Stimulated activated CD8-positive, alpha-beta memory T cell treated with anti-CD3 and anti-CD28 coated beads, Interleukin-4, amount 100 ng/mL, for 1 hour (primary cell): Measurements from ENCODE around the gene FAM111B.
"Not testable (repeated sequence)": the region's sequence is repeated elsewhere in the genome, so short reads cannot be mapped to it uniquely, and the experiment has no call there.

Experiments used
- DNase-seq, 2 donors: peaks; one replicate each; pipeline ENCODE4 v3.0.0-alpha.2; 2020; ENCODE audit warnings: low read depth in 2 of 2, low spot score in 1 of 2

FAM111B gene

DNA sequence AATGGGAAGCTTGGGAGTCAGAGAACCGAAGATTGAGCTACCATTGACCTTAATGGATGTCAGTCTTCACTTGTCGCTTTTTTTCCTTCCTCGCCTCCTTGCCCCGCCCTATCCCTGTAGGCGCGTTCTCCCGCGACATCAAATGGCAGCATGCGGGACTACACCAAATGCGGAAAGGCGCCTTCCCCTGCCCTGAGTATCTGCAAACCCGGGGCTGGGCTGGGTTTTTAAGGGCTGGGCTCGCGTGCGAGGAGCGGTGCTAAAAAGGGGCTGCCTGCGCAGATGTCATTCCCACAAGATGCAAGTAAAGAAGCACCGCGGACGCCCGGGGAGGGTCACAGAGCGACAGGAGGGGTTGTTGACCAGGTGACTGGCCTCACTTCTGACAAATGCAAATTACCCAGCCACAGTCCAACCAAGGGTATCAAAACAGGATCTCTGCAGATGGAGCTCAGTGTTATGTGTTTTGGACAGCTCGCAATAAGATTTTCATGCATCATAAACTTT, 4.7 kb upstream of the FAM111B start:
- DNase-seq = no peak

DNA sequence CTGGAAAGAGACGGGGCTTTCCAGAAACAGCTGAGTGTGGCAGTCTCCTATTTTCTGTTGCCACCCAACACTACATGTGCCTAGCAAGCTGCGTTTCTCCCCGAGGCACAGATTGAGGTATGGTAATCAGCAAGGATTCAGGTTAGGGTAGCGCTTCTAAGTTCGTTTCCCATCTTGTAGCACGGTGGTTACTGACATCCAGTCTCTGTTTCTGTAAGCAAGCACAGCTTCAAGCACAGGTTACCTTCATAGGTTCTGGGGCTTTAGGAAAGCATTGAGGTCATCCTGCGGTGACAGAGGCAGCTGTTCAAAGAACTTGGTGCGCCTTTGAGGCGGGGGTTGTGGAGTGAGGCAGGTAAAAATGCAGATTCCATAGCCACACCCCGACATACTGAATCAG, 684 bp downstream of the FAM111B start:
- not testable (repeated sequence) for DNase-seq

DNA sequence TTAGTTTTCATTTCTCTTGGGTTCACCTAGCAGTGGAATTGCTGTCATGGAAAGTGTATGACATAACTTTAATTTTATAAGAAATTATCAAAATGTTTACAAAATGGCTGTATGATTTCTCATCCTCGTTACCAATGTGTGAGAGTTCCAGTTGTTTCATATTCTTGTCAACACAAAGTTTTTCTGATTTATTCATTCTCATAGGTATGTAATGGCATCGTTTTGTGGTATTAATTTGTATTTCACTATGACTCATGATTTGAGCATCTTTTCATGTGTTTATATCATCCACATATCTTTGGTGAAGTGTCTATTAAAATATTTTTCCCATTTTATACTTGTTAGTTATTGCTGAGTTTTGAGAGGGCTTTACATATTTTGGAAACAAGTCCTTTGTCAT, 5.5 kb downstream of the FAM111B start:
- no peak for DNase-seq

DNA sequence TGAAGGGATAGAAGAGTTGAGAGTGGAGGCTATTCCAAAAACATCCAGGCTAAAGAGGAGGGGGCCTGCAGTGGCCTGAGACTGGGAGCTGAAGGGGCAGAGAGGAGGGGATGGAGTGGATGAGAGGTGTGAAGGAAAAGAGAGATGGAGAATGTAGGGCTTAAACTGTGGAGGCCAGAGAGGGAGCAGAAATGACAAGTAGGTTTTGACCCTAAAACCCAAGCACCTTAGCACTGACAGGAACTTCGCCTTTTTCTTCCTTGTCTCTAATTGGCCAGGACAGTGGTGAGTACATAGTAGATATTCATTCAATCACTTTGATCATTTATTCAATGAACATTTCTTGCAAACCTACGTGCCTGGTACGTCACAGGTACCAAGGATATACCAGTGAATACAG, 7.3 kb downstream of the FAM111B start:
- DNase-seq = no peak

DNA sequence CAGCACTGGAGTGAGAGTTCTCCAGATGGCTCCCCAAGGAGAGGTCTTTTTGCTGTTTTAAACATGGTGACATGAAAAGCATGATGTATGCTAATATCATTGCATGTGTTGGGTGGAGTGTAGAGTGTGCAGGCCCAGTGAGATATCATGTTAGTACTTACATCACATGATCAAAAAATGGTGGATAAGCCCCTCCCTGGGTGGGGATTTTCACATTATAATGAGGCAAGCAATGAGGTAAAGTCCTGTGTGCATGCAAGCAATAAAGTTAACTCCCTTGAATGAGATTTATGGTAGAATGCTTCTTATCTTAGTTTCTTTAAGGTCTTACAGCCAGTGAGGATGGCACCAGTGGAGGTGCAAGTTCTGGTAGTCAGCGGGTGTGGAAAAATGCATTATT, 8.5 kb downstream of the FAM111B start:
- DNase-seq = no peak

DNA sequence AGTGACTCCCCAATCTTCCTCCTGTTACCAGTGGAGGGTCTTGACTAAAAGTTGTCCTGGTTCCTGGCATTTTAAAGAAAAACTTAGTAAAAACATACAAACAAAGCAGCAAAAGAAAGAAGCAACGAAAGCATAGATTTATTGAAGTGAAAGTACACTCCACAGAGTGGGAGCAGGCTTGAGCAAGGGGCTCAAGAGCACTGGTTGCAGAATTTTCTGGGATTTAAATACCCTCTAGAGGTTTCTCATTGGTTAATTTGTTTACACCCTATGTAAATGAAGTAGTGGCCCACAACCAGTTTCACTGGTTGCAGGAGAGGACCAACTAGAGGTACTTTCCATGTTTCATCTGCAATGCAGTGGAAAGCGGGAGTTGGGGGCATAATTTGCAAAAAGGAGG, 10.7 kb downstream of the FAM111B start:
- no peak for DNase-seq

DNA sequence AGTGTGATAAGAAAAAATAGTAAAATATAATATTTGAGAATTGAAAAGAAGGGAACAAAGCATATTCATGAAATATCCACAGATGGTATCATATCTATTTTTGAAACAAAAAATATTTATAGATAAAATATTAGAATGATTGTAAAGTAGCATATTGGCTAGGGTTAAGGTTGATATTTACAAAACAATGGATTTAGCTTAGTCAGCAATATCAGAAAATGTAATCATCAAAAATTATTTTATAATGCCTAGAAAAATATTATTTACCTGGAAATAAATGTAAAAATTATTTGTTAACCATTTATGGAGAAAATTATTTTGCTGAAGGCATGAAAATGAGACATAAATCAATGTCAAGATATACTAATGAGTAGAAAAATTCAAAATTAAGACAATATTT, 12.8 kb downstream of the FAM111B start:
- DNase-seq = no peak

DNA sequence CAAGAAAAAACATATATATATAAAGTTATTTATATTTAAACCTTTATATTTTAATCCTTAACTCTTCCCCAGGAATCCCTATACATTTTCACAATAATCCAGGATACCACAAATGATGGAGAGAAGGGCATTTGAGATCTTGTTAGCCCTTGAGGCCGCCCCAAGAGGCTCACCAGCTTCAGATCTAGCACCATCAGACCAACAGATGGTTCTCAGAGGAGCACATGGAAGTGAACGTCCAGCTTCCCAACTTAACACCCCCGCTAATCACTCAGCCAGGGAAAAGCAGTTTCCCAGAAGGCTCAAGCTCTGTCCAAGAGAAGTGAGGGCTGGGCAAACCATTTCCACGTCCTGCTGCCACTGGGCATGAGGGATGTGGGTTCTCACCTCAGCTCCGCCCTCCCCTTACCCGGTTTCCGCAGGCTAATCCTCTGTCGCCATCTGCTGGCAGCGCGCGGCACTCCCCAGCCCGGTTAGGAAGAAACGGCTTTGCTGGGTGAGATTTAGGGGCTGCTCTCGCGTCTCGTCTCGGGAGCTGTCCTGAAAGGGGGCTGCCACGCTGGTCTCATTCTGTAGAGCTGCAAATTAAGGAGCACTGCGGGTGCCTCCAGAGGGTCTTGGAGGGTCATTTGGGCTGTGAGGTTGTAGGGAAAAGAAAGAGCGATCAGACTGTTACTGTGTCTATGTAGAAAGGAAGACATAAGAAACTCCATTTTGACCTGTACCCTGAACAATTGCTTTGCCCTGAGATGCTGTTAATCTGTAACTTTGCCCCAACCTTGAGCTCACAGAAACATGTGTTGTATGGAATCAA, 28.8 kb downstream of the FAM111B start:
- peak; percentile 60 to 79 for DNase-seq

DNA sequence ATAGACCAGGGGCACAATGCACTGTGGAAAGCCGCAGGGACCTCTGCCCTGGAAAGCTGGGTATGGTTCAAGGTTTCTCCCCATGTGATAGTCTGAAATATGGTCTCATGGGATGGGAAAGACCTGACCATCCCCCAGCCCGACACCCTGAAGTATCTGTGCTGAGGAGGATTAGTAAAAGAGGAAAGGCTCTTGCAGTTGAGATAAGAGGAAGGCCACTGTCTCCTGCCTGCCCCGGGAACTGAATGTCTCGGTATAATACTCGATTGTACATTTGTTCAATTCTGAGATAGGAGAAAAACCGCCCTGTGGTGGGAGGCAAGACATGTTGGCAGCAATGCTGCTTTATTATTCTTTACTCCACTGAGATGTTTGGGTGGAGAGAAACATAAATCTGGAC, 29.5 kb downstream of the FAM111B start:
- DNase-seq = not testable (repeated sequence)

DNA sequence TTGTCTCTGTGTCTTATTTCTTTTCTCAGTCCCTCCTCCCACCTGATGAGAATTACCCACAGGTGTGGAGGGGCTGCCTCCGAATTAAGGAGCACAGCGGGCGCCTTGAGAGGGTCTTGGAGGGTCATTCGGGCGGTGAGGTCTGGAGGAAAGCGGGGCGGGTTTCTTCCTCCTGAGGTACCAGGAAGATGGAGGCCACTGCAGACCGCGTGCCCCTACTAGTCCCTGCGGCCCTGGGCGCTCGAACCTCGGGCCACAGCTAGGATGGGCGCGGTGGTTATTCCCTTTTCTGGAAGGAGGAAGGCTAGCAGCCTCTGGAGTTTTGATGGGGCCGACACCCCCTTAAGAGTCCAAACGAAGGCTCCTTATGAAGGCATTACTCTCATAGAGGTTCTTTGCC, 30.2 kb downstream of the FAM111B start:
- no peak for DNase-seq

DNA sequence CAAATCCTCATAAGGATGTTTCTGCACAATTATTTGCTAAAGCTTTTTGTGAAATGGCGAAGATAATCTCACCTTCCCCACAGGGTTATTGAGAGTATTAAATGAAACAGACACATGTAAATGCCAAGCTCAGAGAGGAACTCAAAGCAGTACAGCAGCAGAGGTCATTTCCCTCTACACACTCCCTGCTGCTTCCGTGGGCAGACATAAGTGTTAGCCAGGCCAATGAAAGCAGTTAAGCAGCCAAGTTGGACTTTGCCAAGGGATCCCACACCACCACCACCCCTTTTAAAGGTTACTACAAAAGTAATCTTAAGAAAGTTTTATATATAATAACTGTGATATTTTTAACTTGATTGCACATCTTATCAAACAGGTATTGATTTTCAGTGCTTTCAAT, 31.6 kb downstream of the FAM111B start:
- DNase-seq = no peak

DNA sequence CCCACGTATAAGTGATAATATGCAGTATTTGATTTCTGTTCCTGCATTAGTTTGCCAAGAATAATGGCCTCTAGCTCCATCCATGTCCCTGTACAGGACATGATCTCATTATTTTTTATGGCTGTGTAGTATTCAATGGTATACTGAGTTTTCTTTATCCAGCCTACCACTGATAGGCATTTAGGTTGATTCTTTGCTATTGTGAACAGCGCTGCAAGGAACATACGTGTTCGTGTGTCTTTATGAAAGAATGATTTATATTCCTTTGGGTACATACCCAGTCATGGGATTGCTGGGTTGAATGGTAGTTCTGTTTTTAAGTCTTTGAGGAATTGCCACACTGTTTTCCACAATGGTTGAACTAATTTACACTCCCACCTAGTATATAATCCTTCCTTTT, 34.2 kb downstream of the FAM111B start:
- DNase-seq = no peak

DNA sequence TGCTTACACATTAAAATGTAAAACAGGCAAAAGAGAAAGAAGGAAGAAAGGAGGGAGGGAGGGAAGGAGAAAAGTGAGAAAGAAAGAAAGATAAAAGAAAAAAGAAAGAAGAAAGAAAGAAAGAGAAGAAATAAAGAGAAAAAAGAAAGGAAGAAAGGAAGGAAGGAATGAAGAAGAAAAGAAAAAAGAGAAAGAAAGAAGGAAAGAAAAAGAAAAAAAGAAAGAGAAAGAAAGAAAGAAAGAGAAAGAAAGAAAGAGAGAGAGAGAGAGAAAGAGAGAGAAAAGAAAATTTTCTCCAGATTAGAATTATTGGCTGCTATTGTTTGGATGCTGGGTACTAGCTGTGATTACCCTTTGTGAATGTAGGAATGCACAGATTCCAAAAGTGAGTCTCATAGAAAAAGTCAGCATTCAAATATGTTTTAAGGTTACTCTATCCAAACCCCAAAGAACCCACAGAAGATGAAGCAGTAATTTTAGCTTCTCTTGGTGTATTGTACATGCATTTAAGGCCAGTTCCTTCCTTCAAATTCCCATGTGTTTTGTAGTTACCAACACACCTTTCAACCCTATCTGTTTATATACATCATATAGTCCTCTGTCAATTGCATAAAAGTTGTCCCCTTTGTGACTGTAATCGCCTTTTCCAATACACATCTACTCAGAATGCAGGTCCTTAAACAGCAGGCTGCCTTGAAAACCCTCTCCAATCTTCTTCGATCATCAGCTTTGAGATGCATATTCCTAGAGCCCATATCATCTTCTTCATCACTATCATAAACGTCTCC, 34.8 kb downstream of the FAM111B start:
- no peak for DNase-seq

DNA sequence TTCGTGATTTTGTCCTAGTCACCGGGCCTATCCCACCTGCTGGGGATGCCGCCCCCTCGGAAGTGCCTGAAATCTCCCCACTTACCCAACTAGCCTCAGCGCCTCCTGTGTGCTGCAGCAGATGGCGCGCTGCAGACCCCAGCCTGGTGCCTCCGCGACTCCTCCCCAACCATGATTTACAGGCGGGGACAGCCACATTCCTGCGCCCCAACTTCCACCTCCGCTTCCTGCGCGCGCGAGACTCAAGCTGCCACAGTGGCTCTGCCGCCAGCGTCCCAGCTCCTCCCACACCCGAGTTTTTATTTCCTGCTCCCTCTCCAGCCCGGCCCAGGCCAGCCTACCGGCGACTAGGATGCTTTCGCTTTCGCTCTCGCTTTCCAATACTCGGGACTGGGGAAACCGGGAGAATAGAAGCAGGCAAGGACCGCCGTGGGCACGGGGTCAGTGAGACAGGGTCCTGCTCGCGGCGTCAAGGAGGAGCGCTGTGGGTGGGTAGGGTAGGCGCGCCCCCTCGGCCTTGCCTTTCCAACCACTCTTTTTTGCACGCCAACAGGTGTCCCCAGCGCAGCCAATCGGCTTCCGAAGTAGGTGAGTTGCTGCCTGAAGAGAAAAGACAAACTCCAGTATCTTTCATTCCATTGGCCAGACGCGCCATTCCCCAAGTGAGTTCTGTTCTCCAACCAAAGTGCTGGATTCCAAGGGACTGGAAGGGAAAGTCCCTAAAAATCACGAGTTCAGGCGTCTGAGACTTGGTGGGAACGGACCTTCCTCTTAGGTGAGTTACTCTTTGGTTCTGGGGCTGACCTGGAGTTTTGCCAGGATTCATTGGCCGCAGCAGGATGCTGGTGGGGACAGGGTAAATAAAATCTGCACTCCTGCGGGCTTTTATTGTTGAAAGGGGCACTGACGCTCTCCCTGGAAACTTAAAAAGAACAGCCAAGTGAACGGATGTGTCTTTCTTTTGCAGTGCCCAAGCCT, 35.8 kb downstream of the FAM111B start, which contains the start of gene FAM111A:
Gene FAM111A, plus strand, starts transcription at position 327 of the 978 bp plus-strand sequence. CDS start 6,017 bp downstream, outside the sequence.
- peak; percentile 49 to 69 for DNase-seq

DNA sequence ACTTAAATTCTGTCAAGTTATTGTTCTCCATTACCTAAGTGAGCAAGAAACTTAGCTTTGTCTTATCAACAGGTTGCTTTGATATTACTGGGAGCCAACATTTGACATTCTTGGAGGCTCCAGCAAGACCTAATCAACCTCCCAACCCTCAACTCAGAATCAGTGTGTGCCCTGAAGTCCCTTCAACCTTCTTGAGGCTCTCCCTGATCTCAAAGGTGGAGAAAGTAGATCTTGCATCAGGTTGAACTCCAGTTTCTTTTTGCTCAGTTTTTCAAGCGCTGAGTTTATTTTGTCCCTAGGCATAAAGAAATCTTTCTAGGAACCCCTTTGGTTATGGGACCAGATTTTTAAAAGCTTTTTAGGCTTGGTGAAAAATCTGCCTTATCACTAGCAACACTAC, 37.1 kb downstream of the FAM111B start:
- DNase-seq = no peak

DNA sequence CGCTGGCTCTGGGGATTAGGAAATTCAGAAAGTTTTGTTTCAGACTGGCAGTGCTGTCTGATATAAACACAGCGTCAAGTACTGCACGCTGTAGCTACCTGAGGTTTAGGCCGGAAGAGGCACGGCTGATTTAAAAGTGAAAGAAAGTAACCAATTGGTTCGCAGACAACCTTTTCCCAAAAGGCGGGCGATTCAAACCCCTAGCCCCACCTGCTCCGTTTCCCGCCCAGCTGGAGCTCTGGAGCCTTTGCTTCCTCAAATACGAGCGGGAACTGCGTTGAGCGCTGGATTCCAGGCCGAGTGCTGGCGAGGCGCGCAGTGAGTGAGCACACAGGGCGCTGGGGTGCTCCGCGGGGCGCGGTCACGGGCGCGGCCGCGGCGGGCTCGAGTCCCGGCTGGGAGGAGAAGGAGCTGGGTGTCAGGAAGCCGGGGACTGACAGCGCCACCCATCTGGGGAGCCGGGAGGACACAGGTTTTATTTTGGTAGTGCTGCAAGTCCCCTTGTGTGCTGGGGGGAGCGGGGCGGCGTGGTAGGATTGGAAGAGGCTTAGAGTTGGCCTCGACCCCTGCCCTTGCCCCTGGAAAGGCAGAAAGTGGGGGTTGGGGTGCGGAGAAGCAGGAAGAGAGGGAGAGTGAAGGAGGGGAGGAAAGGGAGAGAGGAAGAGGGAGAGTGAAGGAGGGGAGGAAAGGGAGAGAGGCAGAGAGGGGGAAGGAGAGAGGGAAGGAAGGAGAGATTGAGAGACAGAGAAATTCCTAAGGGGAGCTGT, 37.7 kb downstream of the FAM111B start:
- peak; percentile 20 to 28 for DNase-seq

DNA sequence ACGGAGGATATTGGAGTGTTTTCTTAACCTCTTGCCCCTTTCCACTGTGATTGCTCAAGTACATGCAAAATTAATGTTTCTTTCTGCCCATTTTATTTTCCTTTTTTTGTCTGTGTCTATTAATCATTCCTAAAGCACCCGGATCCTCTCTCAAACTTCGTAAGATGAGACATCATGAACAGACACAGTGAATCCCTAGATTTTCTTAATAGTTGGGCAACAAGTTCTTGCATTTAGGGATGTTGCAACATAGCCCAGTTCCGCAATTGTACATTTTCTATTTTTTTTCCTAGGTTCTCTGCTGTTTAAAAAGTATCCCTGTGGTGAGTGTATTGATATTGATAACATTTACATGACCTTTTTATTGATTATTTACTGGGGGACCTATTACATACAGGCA, 38.5 kb downstream of the FAM111B start:
- no peak for DNase-seq

DNA sequence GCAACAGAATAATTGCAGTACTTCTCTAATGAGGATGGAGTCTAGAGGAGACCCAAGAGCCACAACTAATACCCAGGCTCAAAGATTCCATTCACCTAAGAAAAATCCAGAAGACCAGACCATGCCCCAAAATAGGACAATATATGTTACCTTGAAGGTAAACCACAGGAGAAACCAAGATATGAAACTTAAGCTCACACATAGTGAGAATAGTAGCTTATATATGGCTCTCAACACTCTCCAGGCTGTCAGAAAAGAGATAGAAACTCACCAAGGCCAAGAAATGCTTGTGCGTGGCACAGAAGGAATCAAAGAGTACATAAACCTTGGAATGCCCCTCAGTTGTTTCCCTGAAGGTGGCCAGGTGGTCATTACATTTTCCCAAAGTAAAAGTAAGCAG, 44.7 kb downstream of the FAM111B start:
- no peak for DNase-seq

DNA sequence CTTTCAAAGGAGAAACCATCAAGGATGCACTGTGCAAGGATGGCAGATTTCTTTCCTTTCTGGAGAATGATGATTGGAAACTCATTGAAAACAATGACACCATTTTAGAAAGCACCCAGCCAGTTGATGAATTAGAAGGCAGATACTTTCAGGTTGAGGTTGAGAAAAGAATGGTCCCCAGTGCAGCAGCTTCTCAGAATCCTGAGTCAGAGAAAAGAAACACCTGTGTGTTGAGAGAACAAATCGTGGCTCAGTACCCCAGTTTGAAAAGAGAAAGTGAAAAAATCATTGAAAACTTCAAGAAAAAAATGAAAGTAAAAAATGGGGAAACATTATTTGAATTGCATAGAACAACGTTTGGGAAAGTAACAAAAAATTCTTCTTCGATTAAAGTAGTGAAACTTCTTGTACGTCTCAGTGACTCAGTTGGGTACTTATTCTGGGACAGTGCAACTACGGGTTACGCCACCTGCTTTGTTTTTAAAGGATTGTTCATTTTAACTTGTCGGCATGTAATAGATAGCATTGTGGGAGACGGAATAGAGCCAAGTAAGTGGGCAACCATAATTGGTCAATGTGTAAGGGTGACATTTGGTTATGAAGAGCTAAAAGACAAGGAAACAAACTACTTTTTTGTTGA, 45.4 kb downstream of the FAM111B start:
- no peak for DNase-seq

DNA sequence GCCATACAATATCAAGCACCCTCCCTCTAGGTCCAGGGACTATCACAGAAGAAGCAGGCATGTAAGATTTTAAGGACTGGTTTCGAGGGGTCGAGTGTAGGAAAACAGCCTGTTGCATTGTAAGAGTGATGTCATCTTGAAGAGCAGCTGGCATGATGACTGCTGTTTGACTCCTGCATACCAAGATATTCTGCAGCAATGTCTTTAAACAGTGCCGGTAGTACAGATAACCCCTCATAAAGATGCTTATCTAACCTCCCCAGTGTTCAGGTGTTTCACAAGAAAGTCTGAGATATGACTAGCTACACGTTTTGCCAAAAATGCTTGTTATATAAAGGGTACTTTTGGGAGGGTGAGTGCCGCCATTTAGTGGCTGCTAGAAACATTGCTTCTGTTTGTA, 47.6 kb downstream of the FAM111B start:
- DNase-seq = no peak
